Measurements from ENCODE around the gene ARHGEF7. TPM values are rescaled to one million over a fixed set of nuclear protein-coding genes. Genes with fewer than 3 reads are reported as not detected.

The ARHGEF7 gene
- total RNA-seq, 2 donors from 2014 or later, result 78.8 to 104 TPM

GRCh38 chr13:111286749-111287148, 171.6 kb downstream of the ARHGEF7 start:
- peaks cover 15% of the 10 kb centered on the region for H3K36me3 Mint-ChIP-seq (ENCODE audit: low read depth)
- no peak for ATAC-seq
- no peak overlapping the region for H3K4me3 Mint-ChIP-seq
- DNase-seq, result no peak
- H3K27me3 Mint-ChIP-seq, result no peaks in the 10 kb centered on the region
- no peak overlapping the region for H3K27ac Mint-ChIP-seq
- no peaks in the 10 kb centered on the region for H3K9me3 ChIP-seq (ENCODE audit: control insufficient read depth, low read length, poor library complexity, severe bottlenecking)
- H3K4me1 Mint-ChIP-seq, result peaks cover 5% of the 10 kb centered on the region

DNA sequence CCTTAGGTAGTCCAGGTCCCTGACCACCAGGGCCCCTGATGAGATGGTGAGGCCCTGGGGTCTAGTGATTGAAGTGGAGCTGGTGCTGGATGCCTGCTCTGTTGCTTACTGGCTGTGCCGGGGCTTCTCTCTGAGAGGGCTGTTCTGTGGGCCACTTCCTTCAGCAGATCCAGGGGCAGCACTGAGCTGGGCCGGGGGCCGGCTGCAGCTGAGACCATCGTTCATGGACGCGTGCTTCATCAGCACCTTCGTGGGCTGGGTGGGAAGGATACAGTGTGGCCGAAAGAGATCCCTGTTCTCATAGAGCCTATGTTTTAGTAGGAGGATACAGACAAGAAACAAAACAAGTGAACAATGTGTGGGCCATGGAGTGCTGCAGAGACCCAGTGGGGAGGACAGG, 172.1 kb downstream of the ARHGEF7 start:
- Mint-ChIP-seq H3K27ac (no peak overlapping the region), H3K27me3 (no peaks in the 10 kb centered on the region), H3K4me1 (peaks cover 9% of the 10 kb centered on the region), H3K4me3 (no peak overlapping the region), H3K36me3 (ENCODE audit: low read depth) (peaks cover 19% of the 10 kb centered on the region)
- no peaks in the 10 kb centered on the region for H3K9me3 ChIP-seq (ENCODE audit: control insufficient read depth, low read length, poor library complexity, severe bottlenecking)
- no peak for ATAC-seq
- no peak for DNase-seq

DNA sequence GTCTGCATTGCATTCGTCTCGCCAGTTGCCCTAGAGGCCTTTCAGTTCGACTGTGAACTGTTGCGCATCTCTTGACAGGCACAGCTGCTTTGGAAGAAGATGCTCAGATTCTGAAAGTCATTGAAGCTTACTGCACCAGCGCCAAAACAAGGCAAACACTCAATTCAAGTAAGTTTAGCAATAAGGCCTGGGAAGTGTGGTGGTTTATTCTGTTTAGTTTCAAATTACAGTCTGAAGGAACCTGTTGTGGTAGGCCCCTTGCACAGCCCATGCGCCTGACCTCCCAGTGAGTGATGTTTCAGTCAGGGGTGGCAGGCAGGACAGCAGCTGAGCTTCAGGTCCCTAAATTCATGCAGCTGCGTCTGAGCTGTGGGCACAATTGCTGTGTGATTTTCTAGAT, 173.2 kb downstream of the ARHGEF7 start:
- peaks cover 13% of the 10 kb centered on the region for H3K4me1 Mint-ChIP-seq
- ATAC-seq (no peak), DNase-seq (no peak)
- H3K36me3 Mint-ChIP-seq (ENCODE audit: low read depth), result peaks cover 20% of the 10 kb centered on the region
- no peaks in the 10 kb centered on the region for H3K9me3 ChIP-seq (ENCODE audit: control insufficient read depth, low read length, poor library complexity, severe bottlenecking)
- H3K27ac Mint-ChIP-seq, result no peak overlapping the region
- no peak overlapping the region for H3K4me3 Mint-ChIP-seq
- H3K27me3 Mint-ChIP-seq, result no peaks in the 10 kb centered on the region

DNA sequence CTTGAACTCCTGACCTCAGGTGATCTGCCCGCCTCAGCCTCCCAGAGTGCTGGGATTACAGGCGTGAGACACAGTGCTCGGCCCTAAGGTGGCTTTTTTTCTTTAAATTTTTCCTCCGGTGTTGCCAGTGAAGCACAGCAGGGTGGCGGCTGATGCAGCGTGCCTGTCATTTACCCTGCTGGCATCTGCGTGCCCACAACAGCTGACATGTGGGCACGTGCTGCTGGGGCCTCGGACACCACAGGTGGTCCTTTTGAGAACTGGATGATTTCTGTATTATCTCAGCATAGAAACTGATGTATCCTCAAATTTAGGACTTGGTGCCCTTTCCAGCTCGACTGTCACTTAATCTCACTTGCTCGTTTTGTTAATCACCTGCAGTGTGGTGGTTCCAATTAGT, 174.1 kb downstream of the ARHGEF7 start:
- no peak overlapping the region for H3K4me3 Mint-ChIP-seq
- peaks cover 15% of the 10 kb centered on the region for H3K4me1 Mint-ChIP-seq
- no peak for ATAC-seq
- H3K27me3 Mint-ChIP-seq, result no peaks in the 10 kb centered on the region
- peak overlapping the region; percentile 2 for H3K27ac Mint-ChIP-seq
- H3K9me3 ChIP-seq (ENCODE audit: control insufficient read depth, low read length, poor library complexity, severe bottlenecking), result no peaks in the 10 kb centered on the region
- no peak for DNase-seq
- peaks cover 13% of the 10 kb centered on the region for H3K36me3 Mint-ChIP-seq (ENCODE audit: low read depth)

- ATAC-seq (no peak), DNase-seq (no peak)
- H3K4me1 Mint-ChIP-seq, result peaks cover 33% of the 10 kb centered on the region
- no peaks in the 10 kb centered on the region for H3K27me3 Mint-ChIP-seq
- peak overlapping the region; percentile 8 for H3K27ac Mint-ChIP-seq
- peaks cover 7% of the 10 kb centered on the region for H3K36me3 Mint-ChIP-seq (ENCODE audit: low read depth)
- H3K9me3 ChIP-seq (ENCODE audit: control insufficient read depth, low read length, poor library complexity, severe bottlenecking), result no peaks in the 10 kb centered on the region
- no peak overlapping the region for H3K4me3 Mint-ChIP-seq
These were observed 176.8 kb downstream of the ARHGEF7 start for GRCh38 chr13:111291908-111292307.

DNA sequence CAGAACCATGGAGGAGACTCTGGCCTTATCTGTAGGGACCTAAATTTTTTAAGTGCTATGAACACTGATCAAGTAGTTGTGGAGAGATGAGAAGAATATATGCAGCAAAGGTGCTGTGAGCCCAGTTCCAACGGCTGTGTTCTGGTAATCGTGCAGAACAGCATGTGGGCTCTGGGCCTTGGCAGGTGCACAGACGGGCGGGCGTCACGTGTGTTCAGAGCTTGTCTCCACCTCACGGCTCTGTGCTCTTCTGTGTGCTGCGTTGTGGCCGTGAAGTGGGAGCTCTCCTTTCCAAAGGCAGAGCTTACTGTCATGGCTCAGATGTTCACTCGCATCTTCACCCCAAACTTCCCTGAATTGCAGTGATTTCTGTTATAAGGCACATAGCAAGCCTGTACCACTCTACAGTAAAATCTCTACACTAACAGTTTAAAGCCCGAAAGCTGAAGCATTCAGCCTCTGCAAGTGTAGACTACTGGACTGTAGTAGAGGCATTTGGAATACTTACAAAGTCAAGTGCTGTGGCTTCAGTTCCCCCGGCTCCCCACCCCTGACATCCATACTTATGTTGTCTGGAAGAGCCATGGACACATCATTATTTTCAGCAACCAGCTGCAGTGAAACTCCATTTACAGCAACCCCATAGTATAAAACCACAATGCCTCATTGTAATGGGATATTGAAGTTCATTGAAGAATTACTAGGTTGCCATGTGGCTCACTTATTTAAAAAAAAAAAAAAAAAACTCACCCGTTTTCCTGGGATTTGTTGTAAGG, 177.8 kb downstream of the ARHGEF7 start:
- ATAC-seq (no peak), DNase-seq (no peak)
- peaks cover 7% of the 10 kb centered on the region for H3K36me3 Mint-ChIP-seq (ENCODE audit: low read depth)
- no peak overlapping the region for H3K4me3 Mint-ChIP-seq
- H3K4me1 Mint-ChIP-seq, result peaks cover 33% of the 10 kb centered on the region
- H3K27ac Mint-ChIP-seq, result peak overlapping the region; percentile 8
- no peaks in the 10 kb centered on the region for H3K27me3 Mint-ChIP-seq
- no peaks in the 10 kb centered on the region for H3K9me3 ChIP-seq (ENCODE audit: control insufficient read depth, low read length, poor library complexity, severe bottlenecking)

- peak overlapping the region; percentile 34 for H3K27ac Mint-ChIP-seq
- H3K4me3 Mint-ChIP-seq, result peak overlapping the region; percentile 32
- DNase-seq (no peak), ATAC-seq (no peak)
- H3K36me3 Mint-ChIP-seq (ENCODE audit: low read depth), result peaks cover 5% of the 10 kb centered on the region
- peaks cover 33% of the 10 kb centered on the region for H3K4me1 Mint-ChIP-seq
- H3K27me3 Mint-ChIP-seq, result no peaks in the 10 kb centered on the region
- no peaks in the 10 kb centered on the region for H3K9me3 ChIP-seq (ENCODE audit: control insufficient read depth, low read length, poor library complexity, severe bottlenecking)
These were observed 180.8 kb downstream of the ARHGEF7 start for GRCh38 chr13:111295886-111296285.

DNA sequence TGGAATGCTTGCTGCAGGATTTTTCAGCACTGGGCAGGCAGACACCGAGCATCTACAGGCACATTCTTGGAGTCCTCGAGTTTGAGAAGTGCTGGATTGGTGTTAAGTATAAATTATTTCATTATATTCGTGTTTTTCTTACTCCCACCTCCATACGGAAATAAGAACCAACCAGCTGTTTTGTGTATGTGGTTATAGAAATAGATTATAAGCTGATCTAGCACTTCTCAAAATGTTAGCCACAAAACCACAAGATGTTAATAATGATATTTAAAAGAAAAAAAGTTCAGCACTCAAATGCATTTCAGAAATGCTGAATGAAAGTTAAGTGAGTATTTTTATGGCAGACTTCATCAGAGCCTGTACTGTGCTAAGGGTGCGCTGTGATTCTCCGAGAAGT, 181.3 kb downstream of the ARHGEF7 start:
- H3K9me3 ChIP-seq (ENCODE audit: control insufficient read depth, low read length, poor library complexity, severe bottlenecking), result no peaks in the 10 kb centered on the region
- no peaks in the 10 kb centered on the region for H3K27me3 Mint-ChIP-seq
- ATAC-seq (peak; percentile 20), DNase-seq (no peak)
- H3K36me3 Mint-ChIP-seq (ENCODE audit: low read depth), result peaks cover 5% of the 10 kb centered on the region
- peaks cover 33% of the 10 kb centered on the region for H3K4me1 Mint-ChIP-seq
- H3K4me3 Mint-ChIP-seq, result no peak overlapping the region
- peak overlapping the region; percentile 14 for H3K27ac Mint-ChIP-seq

- Mint-ChIP-seq H3K27ac (no peak overlapping the region), H3K36me3 (ENCODE audit: low read depth) (peaks cover 5% of the 10 kb centered on the region), H3K4me3 (no peak overlapping the region), H3K27me3 (no peaks in the 10 kb centered on the region), H3K4me1 (peaks cover 25% of the 10 kb centered on the region)
- DNase-seq (no peak), ATAC-seq (no peak)
- no peaks in the 10 kb centered on the region for H3K9me3 ChIP-seq (ENCODE audit: control insufficient read depth, low read length, poor library complexity, severe bottlenecking)
These were observed 183.3 kb downstream of the ARHGEF7 start for GRCh38 chr13:111298214-111298975.

DNA sequence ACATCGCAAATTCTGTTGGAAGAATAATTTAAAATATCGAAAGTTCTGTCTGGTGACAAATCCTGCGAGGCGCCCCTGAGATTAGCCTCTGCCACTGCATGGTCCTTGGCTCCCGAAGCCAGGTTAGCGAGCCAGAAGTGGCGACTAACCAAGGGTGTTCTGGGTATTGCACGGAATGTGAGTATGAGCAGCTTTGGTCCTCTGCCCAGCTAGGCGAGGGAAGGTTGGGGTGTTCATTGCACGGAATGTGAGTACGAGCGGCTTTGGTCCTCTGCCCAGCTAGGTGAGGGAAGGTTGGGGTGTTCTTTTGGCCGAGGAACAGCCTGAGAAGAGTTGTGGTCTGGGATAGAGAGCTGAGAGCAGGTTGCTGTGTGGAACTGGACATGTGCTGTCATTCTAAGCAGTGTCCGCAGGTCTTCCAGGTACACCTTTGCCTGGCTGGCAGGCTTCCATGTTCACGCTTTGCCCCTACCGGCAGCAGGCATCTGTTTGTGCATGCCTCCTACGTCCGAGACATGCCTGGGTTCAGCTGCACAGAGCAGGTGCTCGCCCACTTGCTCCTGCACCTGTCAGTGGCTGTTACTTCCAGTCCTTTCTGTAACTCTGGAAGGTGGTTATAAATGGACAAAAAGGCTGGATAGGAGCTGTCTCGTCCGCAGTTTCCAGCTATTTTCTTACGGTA, 187.1 kb downstream of the ARHGEF7 start:
- no peak overlapping the region for H3K4me3 Mint-ChIP-seq
- ATAC-seq, result no peak
- H3K4me1 Mint-ChIP-seq, result no peaks in the 10 kb centered on the region
- H3K27ac Mint-ChIP-seq, result no peak overlapping the region
- H3K27me3 Mint-ChIP-seq, result no peaks in the 10 kb centered on the region
- H3K9me3 ChIP-seq (ENCODE audit: control insufficient read depth, low read length, poor library complexity, severe bottlenecking), result peaks cover 2% of the 10 kb centered on the region
- H3K36me3 Mint-ChIP-seq (ENCODE audit: low read depth), result peaks cover 20% of the 10 kb centered on the region
- DNase-seq, result no peak

DNA sequence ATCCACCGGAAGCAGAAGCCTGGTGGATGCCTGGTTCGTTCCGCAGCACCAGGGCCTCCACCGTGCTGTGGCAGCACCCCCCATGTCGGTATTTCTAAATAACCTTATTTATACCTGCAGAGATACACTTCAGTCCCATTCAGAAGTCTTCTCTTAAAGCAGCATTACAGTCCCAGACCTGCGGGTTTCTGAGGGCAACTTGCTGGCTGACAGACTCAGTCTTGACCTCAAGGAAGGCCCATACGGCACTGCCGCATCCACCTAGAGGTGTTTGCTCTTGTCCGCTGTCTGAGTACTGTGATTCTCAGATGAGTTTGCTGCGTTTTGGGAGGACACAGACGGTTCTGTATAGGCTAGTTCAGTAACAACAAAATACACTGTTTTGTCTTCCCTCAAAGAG, 188.4 kb downstream of the ARHGEF7 start:
- ATAC-seq (no peak), DNase-seq (no peak)
- peaks cover 4% of the 10 kb centered on the region for H3K9me3 ChIP-seq (ENCODE audit: control insufficient read depth, low read length, poor library complexity, severe bottlenecking)
- no peak overlapping the region for H3K4me3 Mint-ChIP-seq
- no peaks in the 10 kb centered on the region for H3K27me3 Mint-ChIP-seq
- H3K4me1 Mint-ChIP-seq, result no peaks in the 10 kb centered on the region
- peaks cover 20% of the 10 kb centered on the region for H3K36me3 Mint-ChIP-seq (ENCODE audit: low read depth)
- no peak overlapping the region for H3K27ac Mint-ChIP-seq

DNA sequence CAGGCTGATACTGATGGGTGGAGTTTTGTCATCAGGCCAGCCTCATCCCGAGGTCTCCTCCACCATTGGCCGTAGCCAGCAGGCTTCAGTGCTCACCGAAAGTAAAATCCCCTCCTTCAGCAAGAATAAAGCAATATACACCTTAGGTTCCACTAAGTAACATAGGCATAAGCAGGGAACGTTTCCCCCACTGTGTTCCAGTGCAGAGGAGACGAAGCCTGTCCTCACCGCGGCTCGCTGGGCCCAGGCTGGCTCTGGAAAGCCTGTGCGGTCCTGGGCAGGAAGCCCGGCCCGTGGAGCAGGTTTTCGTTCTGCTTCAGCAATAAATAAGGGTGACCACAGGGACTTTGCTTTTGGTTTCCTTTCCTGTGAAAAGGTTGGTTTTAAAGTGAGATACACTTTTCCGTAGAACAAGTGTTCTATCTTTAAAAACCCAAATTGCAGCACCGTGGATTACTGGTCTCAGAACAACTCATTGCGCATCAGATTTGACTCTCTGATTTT, 189.0 kb downstream of the ARHGEF7 start:
- no peak for DNase-seq
- no peak for ATAC-seq
- peaks cover 4% of the 10 kb centered on the region for H3K9me3 ChIP-seq (ENCODE audit: control insufficient read depth, low read length, poor library complexity, severe bottlenecking)
- H3K27me3 Mint-ChIP-seq, result no peaks in the 10 kb centered on the region
- H3K27ac Mint-ChIP-seq, result no peak overlapping the region
- no peak overlapping the region for H3K4me3 Mint-ChIP-seq
- peaks cover 20% of the 10 kb centered on the region for H3K36me3 Mint-ChIP-seq (ENCODE audit: low read depth)
- H3K4me1 Mint-ChIP-seq, result no peaks in the 10 kb centered on the region

- no peaks in the 10 kb centered on the region for H3K4me1 Mint-ChIP-seq
- H3K9me3 ChIP-seq (ENCODE audit: control insufficient read depth, low read length, poor library complexity, severe bottlenecking), result peaks cover 4% of the 10 kb centered on the region
- H3K36me3 Mint-ChIP-seq (ENCODE audit: low read depth), result peaks cover 20% of the 10 kb centered on the region
- H3K27ac Mint-ChIP-seq, result no peak overlapping the region
- H3K4me3 Mint-ChIP-seq, result no peak overlapping the region
- no peak for DNase-seq
- no peak for ATAC-seq
- no peaks in the 10 kb centered on the region for H3K27me3 Mint-ChIP-seq
These were observed 189.6 kb downstream of the ARHGEF7 start for GRCh38 chr13:111304603-111305289.
